GM12892 (cell line): ENCODE measurements around the gene TSEN54.

Experiments used
- POLR2A ChIP-seq: IDR thresholded peaks from 2 replicates; pipeline ENCODE4 v1.6.1; 2011; ENCODE audit warnings: low read depth, low read length, control low read depth
- POLR2AphosphoS5 ChIP-seq: IDR thresholded peaks from 2 replicates; pipeline ENCODE4 v1.6.1; 2011; ENCODE audit warnings: low read depth, low read length, control low read depth

- TF ChIP-seq POLR2A (no peak), POLR2AphosphoS5 (no peak)
These were observed 37.8 kb upstream of the TSEN54 start for GRCh38 chr17:75478508-75478907.
